ENCODE results near the gene FXN. TPM values are rescaled to one million over a fixed set of nuclear protein-coding genes. Genes with fewer than 3 reads are reported as not detected.
"Not testable (repeated sequence)": the region's sequence is repeated elsewhere in the genome, so short reads cannot be mapped to it uniquely, and the experiment has no call there.

The FXN gene
- total RNA-seq: 10 to 100 TPM in 1 of 2 donors, 1 to 10 TPM in 1; 7.9 to 11.2 TPM
- long read RNA-seq, full-length matches to known transcripts: 11 of 11 reads
- long read RNA-seq, partial matches to known transcripts: 0 of 11 reads
- long read RNA-seq, other reads (novel, unspliced or antisense): 0 of 11 reads

- intact Hi-C loops (cut with DNase I, micrococcal nuclease): no loop called here
- peak; percentile 67 to 84 for DNase-seq
- ATAC-seq: peak; percentile 92
Observed at GRCh38 chr9:69035438-69036308, at the start of gene FXN. TSS of gene FXN (plus strand) at chr9:69035752. CDS start at chr9:69035783, 31 bp downstream.

- ATAC-seq; intact Hi-C loops (cut with DNase I, micrococcal nuclease); DNase-seq: not testable (repeated sequence)
Observed at GRCh38 chr9:68986949-68987348, 48.6 kb upstream of the FXN start.

GRCh38 chr9:68991457-68991856 is 44.1 kb upstream of the FXN start:
- DNase-seq: no peak
- no peak for ATAC-seq
- intact Hi-C loops (cut with DNase I, micrococcal nuclease): loop anchor here in 1 of 2 donors (10.0 kb wide), 2 partner anchors 137 to 207 kb away; a partner anchor contains a TSS

- intact Hi-C loops (cut with DNase I, micrococcal nuclease): loop anchor here in 1 of 2 donors (5.0 to 10.0 kb wide), 4 partner anchors 141 to 413 kb away; a partner anchor contains a TSS
- ATAC-seq: no peak
- DNase-seq: no peak
Observed at GRCh38 chr9:68995776-68996175, 39.8 kb upstream of the FXN start.

- ATAC-seq (no peak), DNase-seq (no peak)
- intact Hi-C loops (cut with DNase I, micrococcal nuclease): loop anchor here in 1 of 2 donors (5.0 to 10.0 kb wide), 4 partner anchors 142 to 414 kb away; a partner anchor contains a TSS
Observed at GRCh38 chr9:68996462-68996861, 39.1 kb upstream of the FXN start.

- no peak for ATAC-seq
- no peak for DNase-seq
- intact Hi-C loops (cut with DNase I, micrococcal nuclease): loop anchor here in 1 of 2 donors (5.0 to 10.0 kb wide), 4 partner anchors 143 to 415 kb away; a partner anchor contains a TSS
Observed at GRCh38 chr9:68997666-68998065, 37.9 kb upstream of the FXN start.

GRCh38 chr9:68998385-68998784 is 37.2 kb upstream of the FXN start:
- ATAC-seq: no peak

GRCh38 chr9:68998812-68999211 is 36.7 kb upstream of the FXN start:
- peak; percentile 7 for ATAC-seq
- DNase-seq: no peak
- intact Hi-C loops (cut with DNase I, micrococcal nuclease): loop anchor here in 1 of 2 donors (5.0 to 10.0 kb wide), 4 partner anchors 144 to 417 kb away; a partner anchor contains a TSS

More at GRCh38 chr9:68998385-68998784, 37.2 kb upstream of the FXN start:
- DNase-seq: no peak
- intact Hi-C loops (cut with DNase I, micrococcal nuclease): loop anchor here in 1 of 2 donors (5.0 to 10.0 kb wide), 4 partner anchors 144 to 416 kb away; a partner anchor contains a TSS

GRCh38 chr9:68999393-69000105 is 36.0 kb upstream of the FXN start:
- DNase-seq (peak; percentile 64 to 67), ATAC-seq (peak; percentile 96)
- intact Hi-C loops (cut with DNase I, micrococcal nuclease): loop anchor here in 1 of 2 donors (5.0 to 10.0 kb wide), 4 partner anchors 145 to 417 kb away; a partner anchor contains a TSS

GRCh38 chr9:69001921-69002320 is 33.6 kb upstream of the FXN start:
- ATAC-seq: no peak
- intact Hi-C loops (cut with DNase I, micrococcal nuclease): no loop called here

GRCh38 chr9:69003051-69003450 is 32.5 kb upstream of the FXN start:
- intact Hi-C loops (cut with DNase I, micrococcal nuclease): no loop called here
- DNase-seq (no peak), ATAC-seq (no peak)

More at GRCh38 chr9:69001921-69002320, 33.6 kb upstream of the FXN start:
- DNase-seq: no peak

GRCh38 chr9:69004836-69005235 is 30.7 kb upstream of the FXN start:
- no peak for DNase-seq
- no peak for ATAC-seq
- intact Hi-C loops (cut with DNase I, micrococcal nuclease): no loop called here

GRCh38 chr9:69009708-69010107 is 25.8 kb upstream of the FXN start:
- ATAC-seq: no peak
- intact Hi-C loops (cut with DNase I, micrococcal nuclease): no loop called here
- DNase-seq: no peak

- intact Hi-C loops (cut with DNase I, micrococcal nuclease): no loop called here
- ATAC-seq: no peak
- no peak for DNase-seq
Observed at GRCh38 chr9:69012696-69013381, 22.7 kb upstream of the FXN start.

- intact Hi-C loops (cut with DNase I, micrococcal nuclease): no loop called here
- no peak for ATAC-seq
- no peak for DNase-seq
Observed at GRCh38 chr9:69013382-69013727, 22.2 kb upstream of the FXN start.

GRCh38 chr9:69014013-69014412 is 21.5 kb upstream of the FXN start, which contains the start of gene PRKACG:
TSS of gene PRKACG (minus strand) at chr9:69014113. CDS start at chr9:69014092, 21 bp downstream.
- ATAC-seq (no peak), DNase-seq (no peak)
- intact Hi-C loops (cut with DNase I, micrococcal nuclease): no loop called here

GRCh38 chr9:69016191-69017096 is 19.1 kb upstream of the FXN start:
- ATAC-seq: no peak
- DNase-seq: no peak
- intact Hi-C loops (cut with DNase I, micrococcal nuclease): no loop called here

- ATAC-seq (no peak), DNase-seq (no peak)
- intact Hi-C loops (cut with DNase I, micrococcal nuclease): no loop called here
Observed at GRCh38 chr9:69018737-69019136, 16.8 kb upstream of the FXN start.
